PC-9 (cell line): Measurements from ENCODE around the gene TRIM27. TPM values are rescaled to one million over a fixed set of nuclear protein-coding genes. Genes with fewer than 3 reads are reported as not detected.
A peak's percentile ranks its signal among the peaks of the same experiment; 100 is the strongest.

Source experiments
- BruUV-seq: library from RNA; stranded (reverse); fragments of 400-500 nt; replicated peaks from 2 replicates; lab custom pipeline; 2021; lab: Mats Ljungman, UMichigan
- CTCF ChIA-PET: fragments of 300-600 bp; sonication (Branson Sonifier 250); formaldehyde crosslinking; loops from one replicate; lab custom pipeline; 2022; ENCODE audit warnings: antibody characterized with exemption; lab: Charles Lee
- POLR2A ChIA-PET: fragments of 300-600 bp; sonication (Branson Sonifier 250); formaldehyde crosslinking; loops from one replicate; lab custom pipeline; 2022; ENCODE audit warnings: antibody characterized with exemption; ENCODE audit not compliant: unreplicated experiment; lab: Charles Lee
- DNase-seq, 2 experiments: peaks; one replicate each; pipeline versions ENCODE4 v3.0.0 to v3.0.0-alpha.2; 2015 to 2022; ENCODE audit warnings: mixed read lengths in 1 of 2
- H2AFZ ChIP-seq: fragments of 200-600 bp; sonication (generic); 2 replicates; pipeline ENCODE4 v1.8.1; 2017; ENCODE audit warnings: antibody characterized with exemption
- H3F3A ChIP-seq: fragments of 200-600 bp; sonication (generic); 2 replicates; pipeline ENCODE4 v1.8.1; 2017; ENCODE audit warnings: antibody characterized with exemption, mild to moderate bottlenecking, low read depth; ENCODE audit not compliant: insufficient read depth
- H3K27ac ChIP-seq: fragments of 200-600 bp; sonication (generic); 2 replicates; pipeline ENCODE4 v1.6.1; 2016; ENCODE audit warnings: mixed run types
- H3K27me3 ChIP-seq: fragments of 200-600 bp; sonication (generic); 2 replicates; pipeline ENCODE4 v1.6.1; 2016; ENCODE audit warnings: low read depth, mixed run types; ENCODE audit not compliant: insufficient read depth
- H3K36me3 ChIP-seq: fragments of 200-600 bp; sonication (generic); 2 replicates; pipeline ENCODE4 v1.6.1; 2016; ENCODE audit warnings: low read depth, mixed run types
- H3K4me1 ChIP-seq: fragments of 200-600 bp; sonication (generic); replicated peaks from 2 replicates; pipeline ENCODE4 v1.6.1; 2016; ENCODE audit warnings: mixed run types; ENCODE audit not compliant: insufficient read depth
- H3K4me2 ChIP-seq: fragments of 200-600 bp; sonication (generic); 2 replicates; pipeline ENCODE4 v1.6.1; 2017; ENCODE audit warnings: mixed run types
- H3K4me3 ChIP-seq: fragments of 200-600 bp; sonication (generic); 2 replicates; pipeline ENCODE4 v1.6.1; 2016; ENCODE audit warnings: mixed run types
- H3K79me2 ChIP-seq: fragments of 200-600 bp; sonication (generic); 2 replicates; pipeline ENCODE4 v1.6.1; 2017; ENCODE audit warnings: low read depth, mixed run types
- H3K9me2 ChIP-seq: fragments of 200-600 bp; sonication (generic); 2 replicates; pipeline ENCODE4 v1.8.1; 2017; ENCODE audit warnings: mild to moderate bottlenecking; ENCODE audit not compliant: insufficient read depth
- H3K9me3 ChIP-seq: fragments of 200-600 bp; sonication (generic); 2 replicates; pipeline ENCODE4 v1.8.1; 2016; ENCODE audit warnings: low read depth; ENCODE audit not compliant: insufficient read depth
- H4K20me1 ChIP-seq: fragments of 200-600 bp; sonication (generic); 2 replicates; pipeline ENCODE4 v1.8.1; 2017; ENCODE audit not compliant: insufficient read depth
- EZH2 ChIP-seq: fragments of 200-600 bp; sonication (generic); IDR thresholded peaks from 2 replicates; pipeline ENCODE4 v1.8.0; 2017; ENCODE audit warnings: antibody characterized with exemption, low read depth
- intact Hi-C: fragments of 100-400 bp; cut with micrococcal nuclease; formaldehyde crosslinking; loops from one replicate; pipeline ENCODE4 v1.10.0; 2022; ENCODE audit not compliant: unreplicated experiment
- total RNA-seq: library from RNA; stranded (reverse); gene quantifications from 2 replicates; pipeline ENCODE4 v1.2.3, GENCODE V29; 2021
- TF ChIP-seq, protein P1 (sequence below): fragments of 200-600 bp; sonication (generic); conservative IDR thresholded peaks from 2 replicates; pipeline ENCODE4 v1.6.1; 2017; ENCODE audit warnings: mixed run types, antibody characterized with exemption, mild to moderate bottlenecking, moderate library complexity

TRIM27 gene
- total RNA-seq, 1 experiment from 2014 or later, result 86.2 TPM

DNA sequence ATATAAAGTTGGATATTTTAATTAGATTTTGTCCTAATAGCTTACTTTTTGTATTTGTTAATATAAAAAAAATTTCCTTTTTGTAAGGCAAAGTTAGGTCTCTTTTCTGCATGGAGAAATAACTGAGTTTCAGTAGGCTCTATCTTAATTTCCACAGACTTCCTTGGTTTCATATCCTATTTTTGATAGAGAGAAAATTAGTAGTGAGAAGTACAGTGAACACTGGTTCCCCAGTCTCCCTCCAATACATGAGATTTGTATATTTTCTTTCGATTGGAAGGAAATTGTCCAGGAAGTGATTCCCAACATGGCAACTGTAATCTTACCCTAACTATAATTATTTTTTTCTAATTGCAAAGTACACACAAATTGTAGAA lies 26.4 kb downstream of the TRIM27 start:
- peaks cover 15% of the 10 kb centered on the region; the same call in 1 of the 2 replicates for H3K36me3 ChIP-seq
- no TSS peak for BruUV-seq
- peak overlapping the region; percentile 89 for H3K27ac ChIP-seq
- H3K4me2 ChIP-seq, result peak overlapping the region; percentile 92
- no peaks in the 10 kb centered on the region for H3K9me2 ChIP-seq
- H2AFZ ChIP-seq, result 0 out of 2 replicates have a peak overlapping the region, but pooled peaks have one; percentile 89
- POLR2A ChIA-PET, result no interaction called here
- no peak for DNase-seq
- H3K79me2 ChIP-seq, result no peaks in the 10 kb centered on the region
- H3K4me3 ChIP-seq, result peak overlapping the region; percentile 92
- peaks cover 11% of the 10 kb centered on the region; the same call in 1 of the 2 replicates for H4K20me1 ChIP-seq
- CTCF ChIA-PET, result interaction anchor here (0.7 kb wide), 1 partner anchor 58 kb away, joined by 3 read pairs; no protein-coding TSS in a partner anchor
- peaks cover 7% of the 10 kb centered on the region for H3K4me1 ChIP-seq
- no peaks in the 10 kb centered on the region for H3K9me3 ChIP-seq
- no peaks in the 10 kb centered on the region for H3K27me3 ChIP-seq
- intact Hi-C loops, result loop anchor here (1.0 kb wide), 2 partner anchors 88 to 120 kb away; no protein-coding TSS in a partner anchor
- H3F3A ChIP-seq, result peaks cover 63% of the 10 kb centered on the region
- TF ChIP-seq, protein P1, sequence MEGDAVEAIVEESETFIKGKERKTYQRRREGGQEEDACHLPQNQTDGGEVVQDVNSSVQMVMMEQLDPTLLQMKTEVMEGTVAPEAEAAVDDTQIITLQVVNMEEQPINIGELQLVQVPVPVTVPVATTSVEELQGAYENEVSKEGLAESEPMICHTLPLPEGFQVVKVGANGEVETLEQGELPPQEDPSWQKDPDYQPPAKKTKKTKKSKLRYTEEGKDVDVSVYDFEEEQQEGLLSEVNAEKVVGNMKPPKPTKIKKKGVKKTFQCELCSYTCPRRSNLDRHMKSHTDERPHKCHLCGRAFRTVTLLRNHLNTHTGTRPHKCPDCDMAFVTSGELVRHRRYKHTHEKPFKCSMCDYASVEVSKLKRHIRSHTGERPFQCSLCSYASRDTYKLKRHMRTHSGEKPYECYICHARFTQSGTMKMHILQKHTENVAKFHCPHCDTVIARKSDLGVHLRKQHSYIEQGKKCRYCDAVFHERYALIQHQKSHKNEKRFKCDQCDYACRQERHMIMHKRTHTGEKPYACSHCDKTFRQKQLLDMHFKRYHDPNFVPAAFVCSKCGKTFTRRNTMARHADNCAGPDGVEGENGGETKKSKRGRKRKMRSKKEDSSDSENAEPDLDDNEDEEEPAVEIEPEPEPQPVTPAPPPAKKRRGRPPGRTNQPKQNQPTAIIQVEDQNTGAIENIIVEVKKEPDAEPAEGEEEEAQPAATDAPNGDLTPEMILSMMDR, result no peak; the same call in 1 of the 2 replicates
- TF ChIP-seq EZH2, result no peak

DNA sequence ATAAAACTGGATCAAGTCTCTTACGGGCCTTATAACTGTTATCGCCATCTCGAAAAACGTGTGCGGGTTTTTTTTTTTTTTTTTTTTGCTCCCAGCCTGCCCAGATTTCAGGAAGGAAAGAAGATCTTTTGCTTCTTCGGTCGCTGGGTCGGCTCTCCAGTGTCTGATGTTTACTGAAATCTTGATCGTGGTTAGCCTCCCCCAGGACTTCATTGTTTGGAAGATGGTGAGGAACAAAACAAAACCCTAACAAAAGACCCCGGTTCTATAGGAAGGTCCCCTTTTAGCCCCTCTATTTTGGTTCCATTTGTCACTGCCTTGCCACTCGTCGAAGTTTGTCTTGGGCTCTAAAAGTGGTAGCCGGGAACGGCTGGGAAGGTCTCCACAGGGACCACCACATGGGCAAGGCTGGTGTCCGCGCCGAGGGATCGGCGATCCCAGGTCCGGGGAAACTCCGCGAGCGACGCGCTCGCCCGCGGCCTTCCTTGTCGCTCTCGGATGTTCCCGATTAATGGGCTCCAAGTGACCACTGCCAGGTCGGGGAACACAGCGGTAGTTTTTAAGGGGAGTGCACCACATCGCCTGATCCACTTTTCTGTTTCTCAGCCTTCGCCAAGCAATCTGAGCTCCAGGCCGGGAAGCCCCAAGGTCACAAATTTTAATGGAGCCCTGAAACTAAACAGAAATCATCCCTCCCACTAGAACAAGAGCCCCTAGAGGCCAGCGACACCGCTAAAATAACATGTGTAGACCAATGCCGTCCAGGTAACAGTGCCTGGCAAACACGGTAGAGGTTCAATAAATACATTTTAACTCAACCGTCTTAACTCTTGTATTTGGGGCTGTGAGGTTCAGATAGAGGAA lies 27.0 kb downstream of the TRIM27 start:
- H3K9me2 ChIP-seq, result no peaks in the 10 kb centered on the region
- peak overlapping the region; percentile 92 for H3K4me3 ChIP-seq
- DNase-seq, result peak; percentile 60 to 61
- ChIA-PET CTCF (interaction anchor here (0.7 kb wide), 1 partner anchor 58 kb away, joined by 3 read pairs; no protein-coding TSS in a partner anchor), POLR2A (interaction anchor here (0.6 to 0.7 kb wide), 4 partner anchors 15 to 126 kb away, joined by 3 to 4 read pairs (median 4); no protein-coding TSS in a partner anchor)
- intact Hi-C loops, result loop anchor here (1.0 kb wide), 7 partner anchors 26 to 121 kb away; no protein-coding TSS in a partner anchor
- H3K27me3 ChIP-seq, result no peaks in the 10 kb centered on the region
- peaks cover 8% of the 10 kb centered on the region; the same call in 1 of the 2 replicates for H4K20me1 ChIP-seq
- H3F3A ChIP-seq, result peaks cover 57% of the 10 kb centered on the region
- H3K27ac ChIP-seq, result peak overlapping the region; percentile 89
- peaks cover 7% of the 10 kb centered on the region for H3K4me1 ChIP-seq
- BruUV-seq, result TSS peak; percentile 94
- no peaks in the 10 kb centered on the region for H3K9me3 ChIP-seq
- H2AFZ ChIP-seq, result peak overlapping the region; percentile 89
- no peaks in the 10 kb centered on the region for H3K79me2 ChIP-seq
- peak overlapping the region; percentile 92 for H3K4me2 ChIP-seq
- TF ChIP-seq, protein P1, result peak; percentile 14; the same call in 1 of the 2 replicates
- no peak for TF ChIP-seq EZH2
- H3K36me3 ChIP-seq, result peaks cover 10% of the 10 kb centered on the region; the same call in 1 of the 2 replicates

DNA sequence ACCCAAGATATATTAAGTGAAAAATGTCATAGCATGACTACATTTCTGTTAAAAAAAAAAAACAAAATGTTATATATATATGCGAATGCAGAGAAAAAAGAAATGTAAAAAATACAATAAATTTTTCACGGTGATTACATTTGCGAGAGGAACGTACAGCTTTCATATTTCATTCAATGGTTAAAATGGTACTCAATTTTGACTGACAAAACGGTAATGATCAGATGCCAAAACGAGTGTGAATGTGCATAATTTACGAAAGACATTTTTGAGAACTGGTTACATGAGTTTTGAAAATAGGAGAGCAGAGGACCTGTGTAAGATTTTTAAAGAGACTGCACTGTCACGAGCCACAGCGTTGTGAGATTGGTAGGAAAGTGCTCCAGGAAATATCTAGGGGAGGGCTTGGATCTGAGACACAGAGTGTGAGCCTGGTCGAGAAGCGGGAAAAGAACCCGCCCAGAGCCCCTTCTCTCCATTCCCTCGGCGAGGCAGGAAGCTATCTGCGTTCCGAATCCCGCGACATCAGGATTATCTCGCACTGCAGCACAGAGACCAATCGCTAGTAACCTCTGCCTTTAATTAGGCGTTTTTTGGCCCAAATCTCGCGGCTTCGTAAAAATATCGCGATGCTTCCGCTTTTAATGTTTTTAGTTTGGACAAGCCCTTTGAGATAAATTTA lies 28.5 kb downstream of the TRIM27 start:
- CTCF ChIA-PET, result interaction anchor here (1.0 kb wide), 1 partner anchor 29 kb away, joined by 4 read pairs; no protein-coding TSS in a partner anchor
- no peaks in the 10 kb centered on the region for H3K9me2 ChIP-seq
- peak; percentile 92 for DNase-seq
- H3K4me1 ChIP-seq, result peaks cover 7% of the 10 kb centered on the region
- BruUV-seq, result no TSS peak
- no peaks in the 10 kb centered on the region for H3K36me3 ChIP-seq
- intact Hi-C loops, result no loop called here
- no peaks in the 10 kb centered on the region for H3K9me3 ChIP-seq
- H4K20me1 ChIP-seq, result no peaks in the 10 kb centered on the region
- TF ChIP-seq, protein P1, result no peak
- TF ChIP-seq EZH2, result no peak
- peak overlapping the region; percentile 97 for H2AFZ ChIP-seq
- H3K27me3 ChIP-seq, result no peaks in the 10 kb centered on the region
- peak overlapping the region; percentile 89 for H3K27ac ChIP-seq
- H3F3A ChIP-seq, result peaks cover 45% of the 10 kb centered on the region
- no peaks in the 10 kb centered on the region for H3K79me2 ChIP-seq
- H3K4me3 ChIP-seq, result peak overlapping the region; percentile 92
- peak overlapping the region; percentile 92 for H3K4me2 ChIP-seq
- POLR2A ChIA-PET, result interaction anchor here (0.6 to 0.8 kb wide), 5 partner anchors 16 to 291 kb away, joined by 3 to 14 read pairs (median 4); partner anchors contain the start of gene TRIM27
